NOMO-1 (cell line): ENCODE results near the gene SKOR1.

Source experiments
- DNase-seq, 2 experiments: peaks; one replicate each; lab custom pipeline; 2025; ENCODE audit not compliant: unreplicated experiment in 2 of 2; lab: John Stamatoyannopoulos, UW

Gene SKOR1

GRCh38 chr15:67845974-67846373, 20.7 kb downstream of the SKOR1 start:
- DNase-seq = no peak

GRCh38 chr15:67849538-67849937, 24.2 kb downstream of the SKOR1 start:
- DNase-seq = no peak

- no peak for DNase-seq
Measured at GRCh38 chr15:67850336-67850735, 25.0 kb downstream of the SKOR1 start.

GRCh38 chr15:67850994-67851571, 25.8 kb downstream of the SKOR1 start:
- peak; percentile 53 to 85 for DNase-seq

GRCh38 chr15:67852418-67852817, 27.1 kb downstream of the SKOR1 start:
- DNase-seq = no peak

GRCh38 chr15:67853454-67853853, 28.1 kb downstream of the SKOR1 start:
- no peak for DNase-seq

GRCh38 chr15:67854358-67854757, 29.0 kb downstream of the SKOR1 start:
- no peak for DNase-seq

GRCh38 chr15:67855842-67856241, 30.5 kb downstream of the SKOR1 start:
- no peak for DNase-seq

- no peak for DNase-seq
Measured at GRCh38 chr15:67857220-67857619, 31.9 kb downstream of the SKOR1 start.

GRCh38 chr15:67859331-67859946, 34.1 kb downstream of the SKOR1 start:
- DNase-seq = no peak

- DNase-seq = no peak
Measured at GRCh38 chr15:67861983-67862382, 36.7 kb downstream of the SKOR1 start.

GRCh38 chr15:67862750-67863441, 37.6 kb downstream of the SKOR1 start:
- no peak for DNase-seq

- DNase-seq = peak; percentile 74 to 84
Measured at GRCh38 chr15:67863442-67863987, 38.2 kb downstream of the SKOR1 start.

GRCh38 chr15:67865331-67865730, 40.0 kb downstream of the SKOR1 start:
- no peak for DNase-seq

- DNase-seq = no peak
Measured at GRCh38 chr15:67865766-67866165, 40.5 kb downstream of the SKOR1 start.

- DNase-seq = no peak
Measured at GRCh38 chr15:67869701-67870100, 44.4 kb downstream of the SKOR1 start.

GRCh38 chr15:67870868-67871408, 45.6 kb downstream of the SKOR1 start:
- DNase-seq = no peak

- no peak for DNase-seq
Measured at GRCh38 chr15:67873777-67874176, 48.5 kb downstream of the SKOR1 start.

GRCh38 chr15:67878712-67879206, 53.5 kb downstream of the SKOR1 start:
- no peak for DNase-seq

- DNase-seq = peak; percentile 74 to 87
Measured at GRCh38 chr15:67879440-67880129, 54.3 kb downstream of the SKOR1 start.

GRCh38 chr15:67880651-67881182, 55.4 kb downstream of the SKOR1 start:
- DNase-seq = peak; percentile 68 to 89
